HG02678 (cell line): ENCODE results near the gene RTEL1.
"Not testable (repeated sequence)": the region's sequence is repeated elsewhere in the genome, so short reads cannot be mapped to it uniquely, and the experiment has no call there.

Experiments
- ATAC-seq: cut with Tn5 transposase; IDR thresholded peaks from one replicate; pipeline ENCODE4 v1.9.1; 2021; ENCODE audit warnings: mild to moderate bottlenecking, moderate library complexity; ENCODE audit not compliant: unreplicated experiment

The RTEL1 gene

DNA sequence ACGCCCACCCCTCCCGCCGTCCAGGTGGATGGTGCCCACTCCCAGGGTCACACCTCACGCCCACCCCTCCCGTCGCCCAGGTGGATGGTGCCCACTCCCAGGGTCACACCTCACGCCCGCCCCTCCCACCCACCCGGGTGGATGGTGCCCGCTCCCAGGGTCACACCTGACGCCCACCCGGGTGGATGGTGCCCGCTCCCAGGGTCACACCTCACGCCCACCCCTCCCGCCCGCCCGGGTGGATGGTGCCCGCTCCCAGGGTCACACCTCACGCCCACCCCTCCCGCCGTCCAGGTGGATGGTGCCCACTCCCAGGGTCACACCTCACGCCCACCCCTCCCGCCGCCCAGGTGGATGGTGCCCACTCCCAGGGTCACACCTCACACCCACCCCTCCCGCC is 7.6 kb upstream of the RTEL1 start:
- ATAC-seq: not testable (repeated sequence)

DNA sequence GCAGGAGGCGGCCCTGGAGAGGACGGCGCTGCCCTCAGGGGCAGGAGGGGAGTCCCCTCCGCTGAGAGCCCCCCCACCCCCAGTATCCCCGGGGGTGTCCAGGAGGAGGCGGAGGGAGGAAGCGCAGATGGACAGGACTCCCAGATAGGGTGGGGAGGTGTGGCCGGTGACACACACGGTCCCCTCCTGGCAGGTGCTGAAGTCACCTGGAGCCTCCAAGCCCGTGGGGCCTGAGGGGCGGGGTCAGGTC is 6.2 kb upstream of the RTEL1 start:
- no peak for ATAC-seq

DNA sequence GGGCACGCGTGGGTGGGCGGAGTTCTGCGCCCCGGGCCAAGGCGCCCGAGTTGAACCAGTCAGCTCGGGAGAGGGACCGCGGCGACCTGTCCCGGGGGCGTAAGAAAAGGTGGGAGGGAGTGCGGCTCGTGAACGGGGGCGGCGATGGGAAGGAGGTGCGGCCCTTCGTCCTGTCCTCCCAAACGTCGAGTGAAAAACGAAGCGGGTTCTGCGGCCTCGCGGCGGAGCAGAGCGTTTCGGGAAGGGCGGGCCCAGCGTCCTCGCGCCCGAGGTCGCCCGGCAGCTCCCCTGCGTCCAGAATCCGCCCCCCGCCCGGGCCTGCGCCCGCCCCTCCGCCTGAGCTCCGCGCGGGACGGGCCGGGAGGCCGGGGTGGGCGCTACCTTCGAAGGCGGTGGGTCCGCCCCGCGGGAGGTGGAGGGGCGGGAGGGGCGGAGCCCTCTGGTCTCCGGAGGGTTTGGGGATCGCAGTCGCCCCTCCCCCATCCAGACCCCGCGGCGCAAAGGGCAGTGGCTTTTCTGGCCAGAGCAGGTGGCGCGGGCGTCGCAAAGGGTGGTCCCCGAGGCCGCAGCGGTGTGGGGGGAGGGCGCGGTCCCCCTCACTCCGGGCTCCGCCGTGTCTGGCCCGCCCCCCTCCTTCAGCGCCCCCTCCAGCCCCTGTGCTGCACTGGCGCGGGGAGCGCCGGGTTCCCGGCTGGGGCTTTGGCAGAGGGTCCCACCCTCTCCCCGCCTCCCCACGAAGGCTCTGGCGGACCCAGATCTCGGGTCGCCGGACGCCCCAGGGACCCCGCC is 5.7 kb upstream of the RTEL1 start:
- no peak for ATAC-seq

GRCh38 chr20:63653041-63653973 is 4.8 kb upstream of the RTEL1 start, which contains the start of gene STMN3:
TSS of gene STMN3 (minus strand) at chr20:63653424. CDS start at chr20:63653345, 79 bp downstream.
- ATAC-seq: no peak

- ATAC-seq: no peak
These were observed 4.0 kb upstream of the RTEL1 start for GRCh38 chr20:63653974-63654668.

DNA sequence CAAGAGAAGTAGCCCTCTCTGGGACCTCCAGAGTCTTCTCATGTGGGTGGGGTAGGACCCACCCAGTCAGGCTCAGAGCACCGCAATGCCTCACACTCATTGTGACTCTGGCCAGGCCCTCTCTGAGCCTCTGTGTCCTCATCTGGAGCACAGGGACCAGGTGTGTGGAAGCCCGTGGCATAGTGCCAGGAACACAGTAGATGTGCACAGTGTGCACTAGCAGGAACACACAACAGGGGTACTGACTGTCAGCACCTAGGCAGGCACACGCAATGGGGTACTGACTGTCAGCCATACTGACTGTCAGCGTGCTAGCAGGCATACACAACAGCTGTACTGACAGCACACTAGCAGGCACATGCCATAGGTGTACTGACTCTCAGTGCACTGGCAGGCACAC is 2.9 kb upstream of the RTEL1 start:
- ATAC-seq: no peak

GRCh38 chr20:63656451-63656850 is 1.7 kb upstream of the RTEL1 start:
- ATAC-seq: no peak

DNA sequence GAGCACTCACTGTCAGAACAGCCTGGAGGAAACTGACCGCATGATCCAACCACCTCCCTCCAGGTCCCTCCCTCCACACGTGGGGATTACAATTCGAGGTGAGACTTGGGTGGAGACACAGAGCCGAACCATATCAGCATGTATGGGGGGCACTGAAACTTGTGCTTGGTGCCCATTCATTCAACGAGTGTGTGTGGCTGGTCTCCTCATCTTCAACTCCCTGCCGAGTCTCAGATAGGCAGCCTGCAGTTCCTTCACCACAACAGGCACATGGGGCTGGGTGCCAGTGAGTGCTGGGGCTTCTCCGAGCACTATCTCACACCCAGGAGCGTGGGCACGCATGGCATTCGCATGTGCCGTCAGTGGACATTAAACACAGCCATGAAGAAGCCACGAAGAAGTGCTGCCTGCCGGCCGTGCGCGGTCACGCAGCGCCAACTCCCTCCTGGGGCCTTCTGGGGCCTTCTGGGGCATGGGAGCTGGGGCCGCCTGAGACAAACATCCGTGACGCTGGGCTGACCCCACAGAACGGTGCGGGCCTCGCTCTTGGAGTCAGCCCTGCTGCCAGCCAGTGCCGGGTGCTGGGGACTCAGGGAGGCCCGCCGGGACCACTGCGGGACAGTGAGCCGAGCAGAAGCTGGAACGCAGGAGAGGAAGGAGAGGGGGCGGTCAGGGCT is 714 bp upstream of the RTEL1 start:
- peak; percentile 1 for ATAC-seq

GRCh38 chr20:63658749-63659187 is 656 bp downstream of the RTEL1 start:
- peak; percentile 8 for ATAC-seq

GRCh38 chr20:63659370-63659769 is 1.3 kb downstream of the RTEL1 start:
- no peak for ATAC-seq

DNA sequence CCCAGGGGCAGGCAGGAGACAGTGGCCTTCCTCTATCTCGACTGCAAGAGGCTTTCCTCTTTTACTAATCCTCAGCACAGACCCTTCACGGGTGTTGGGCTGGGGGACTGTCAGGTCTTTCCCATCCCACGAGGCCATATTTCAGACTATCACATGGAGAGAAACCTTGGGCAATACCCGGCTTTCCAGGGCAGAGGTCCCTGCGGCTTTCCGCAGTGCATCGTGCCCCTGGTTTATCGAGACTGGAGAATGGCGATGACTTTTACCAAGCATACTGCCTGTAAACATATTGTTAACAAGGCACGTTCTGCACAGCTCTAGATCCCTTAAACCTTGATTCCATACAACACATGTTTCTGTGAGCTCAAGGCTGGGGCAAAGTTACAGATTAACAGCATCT is 2.1 kb downstream of the RTEL1 start:
- ATAC-seq: not testable (repeated sequence)

DNA sequence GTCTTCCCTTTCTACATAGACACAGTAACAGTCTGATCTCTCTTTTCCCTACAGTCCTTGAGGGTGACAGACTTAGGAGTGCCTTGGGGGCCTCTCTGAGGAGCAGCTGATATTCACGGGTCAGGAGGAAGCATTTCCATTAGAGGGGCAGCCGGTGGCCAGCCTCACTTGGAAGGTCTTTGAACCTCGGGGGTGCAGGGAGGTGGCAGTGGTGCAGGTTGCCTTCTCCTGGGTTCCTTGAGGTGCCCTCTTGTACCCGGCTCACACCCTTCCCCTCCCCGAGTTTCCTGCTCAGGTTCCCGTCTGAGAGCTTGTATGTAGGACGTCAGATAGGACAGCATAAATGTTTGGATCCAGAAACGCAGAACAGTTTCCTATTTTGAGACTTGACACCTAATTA is 2.5 kb downstream of the RTEL1 start:
- no peak for ATAC-seq

DNA sequence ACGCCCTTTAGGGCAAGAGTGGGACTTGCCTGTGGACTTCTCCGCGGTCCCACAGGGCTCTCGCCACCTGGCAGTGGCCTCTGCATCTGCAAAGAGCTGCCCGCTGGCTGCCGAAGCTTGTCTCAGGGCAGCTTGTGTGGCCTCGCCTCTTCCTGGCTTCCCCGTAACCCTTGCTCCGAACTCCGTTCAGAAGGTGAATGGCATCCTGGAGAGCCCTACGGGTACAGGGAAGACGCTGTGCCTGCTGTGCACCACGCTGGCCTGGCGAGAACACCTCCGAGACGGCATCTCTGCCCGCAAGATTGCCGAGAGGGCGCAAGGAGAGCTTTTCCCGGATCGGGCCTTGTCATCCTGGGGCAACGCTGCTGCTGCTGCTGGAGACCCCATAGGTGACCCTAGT is 3.0 kb downstream of the RTEL1 start:
- ATAC-seq: no peak

DNA sequence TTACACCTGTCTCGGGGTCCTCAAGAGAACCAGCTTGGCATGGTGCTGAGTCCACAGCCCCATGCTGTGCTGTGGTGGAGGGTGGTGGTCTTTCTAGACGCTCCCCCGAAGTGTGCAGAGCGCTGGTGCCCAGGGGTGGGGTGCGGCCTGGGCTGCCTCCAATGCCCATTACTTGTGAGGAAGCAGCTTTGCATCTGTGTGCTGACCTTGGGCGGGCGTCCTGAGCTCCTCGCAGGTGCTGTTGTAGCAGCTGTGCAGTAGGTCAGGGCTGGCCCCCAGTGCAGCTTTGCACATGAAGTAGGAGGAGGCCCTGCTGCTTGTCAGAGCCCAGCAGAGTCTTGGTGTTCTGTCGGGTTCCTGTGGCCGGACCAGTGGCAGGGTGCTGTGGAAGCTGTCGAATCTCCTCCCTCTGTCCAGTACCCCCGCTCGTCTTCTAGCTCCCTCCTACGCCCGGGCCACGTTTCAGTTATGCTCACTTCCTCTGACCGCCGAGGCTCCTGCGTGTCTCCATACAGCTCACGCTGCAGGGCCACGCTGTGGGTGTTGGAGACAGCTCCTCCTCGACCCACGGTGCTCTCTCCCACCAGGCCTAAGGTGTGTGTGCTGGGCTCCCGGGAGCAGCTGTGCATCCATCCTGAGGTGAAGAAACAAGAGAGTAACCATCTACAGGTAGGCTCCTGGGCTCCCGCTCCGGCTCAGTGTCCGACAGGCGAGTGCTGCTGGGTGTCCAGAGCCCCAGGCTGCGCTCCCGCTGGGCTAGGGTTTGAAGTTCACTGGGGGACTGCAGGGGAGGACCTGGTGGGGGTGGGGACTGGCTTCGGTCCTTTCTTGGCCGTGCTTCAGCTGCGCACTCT is 4.1 kb downstream of the RTEL1 start:
- ATAC-seq: no peak

DNA sequence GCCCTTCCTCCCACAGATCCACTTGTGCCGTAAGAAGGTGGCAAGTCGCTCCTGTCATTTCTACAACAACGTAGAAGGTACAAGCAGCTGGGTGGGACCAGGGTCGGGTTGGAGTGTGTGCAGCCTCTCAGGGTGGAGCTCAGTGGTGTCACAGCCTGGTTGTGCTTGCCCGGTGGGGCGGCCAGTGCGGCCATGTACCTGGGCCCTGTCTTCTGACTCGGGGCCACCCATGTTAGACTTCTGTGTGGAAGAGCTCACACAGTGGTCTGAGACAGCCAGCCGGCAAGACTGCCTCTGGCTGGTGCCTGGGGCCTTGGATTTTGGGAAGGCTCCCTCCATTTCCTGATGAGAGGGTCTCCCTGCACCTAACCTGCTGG is 4.7 kb downstream of the RTEL1 start:
- no peak for ATAC-seq

DNA sequence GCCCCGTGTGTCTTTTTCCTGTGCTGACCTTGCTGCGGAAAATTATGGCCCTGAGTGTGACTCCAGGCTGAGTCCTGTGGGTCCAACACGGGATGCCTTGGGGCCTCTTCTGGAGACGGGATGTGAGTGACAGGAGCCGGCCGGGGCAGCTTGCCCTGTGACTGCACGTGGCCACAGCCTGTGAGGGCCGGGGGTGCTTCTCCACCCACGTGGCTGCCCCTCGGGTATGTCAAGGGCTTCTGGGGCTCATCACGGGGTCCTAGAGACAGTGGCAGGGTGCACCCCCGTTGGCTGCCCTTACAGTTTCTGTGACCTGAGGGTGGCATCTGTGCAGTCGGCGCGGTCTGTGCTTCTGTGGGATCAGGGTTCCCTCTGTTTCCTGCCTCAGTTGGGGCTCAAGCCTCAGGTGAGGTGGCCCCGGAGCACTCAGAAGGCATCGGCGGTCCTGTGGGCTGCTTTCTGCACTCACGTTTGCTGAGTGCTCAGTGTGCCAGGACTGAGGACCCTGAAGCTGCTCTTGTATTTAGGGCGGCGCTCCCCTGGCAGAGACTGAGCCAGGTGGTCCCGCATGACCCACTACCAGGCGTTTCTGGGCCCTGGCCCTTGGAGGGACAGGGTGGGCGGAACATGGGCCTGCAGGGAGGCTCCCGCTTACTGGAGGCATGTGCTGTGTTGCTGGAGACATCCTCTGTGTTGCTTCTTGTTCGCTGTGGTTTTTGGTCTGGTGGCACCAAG is 5.4 kb downstream of the RTEL1 start:
- ATAC-seq: no peak

DNA sequence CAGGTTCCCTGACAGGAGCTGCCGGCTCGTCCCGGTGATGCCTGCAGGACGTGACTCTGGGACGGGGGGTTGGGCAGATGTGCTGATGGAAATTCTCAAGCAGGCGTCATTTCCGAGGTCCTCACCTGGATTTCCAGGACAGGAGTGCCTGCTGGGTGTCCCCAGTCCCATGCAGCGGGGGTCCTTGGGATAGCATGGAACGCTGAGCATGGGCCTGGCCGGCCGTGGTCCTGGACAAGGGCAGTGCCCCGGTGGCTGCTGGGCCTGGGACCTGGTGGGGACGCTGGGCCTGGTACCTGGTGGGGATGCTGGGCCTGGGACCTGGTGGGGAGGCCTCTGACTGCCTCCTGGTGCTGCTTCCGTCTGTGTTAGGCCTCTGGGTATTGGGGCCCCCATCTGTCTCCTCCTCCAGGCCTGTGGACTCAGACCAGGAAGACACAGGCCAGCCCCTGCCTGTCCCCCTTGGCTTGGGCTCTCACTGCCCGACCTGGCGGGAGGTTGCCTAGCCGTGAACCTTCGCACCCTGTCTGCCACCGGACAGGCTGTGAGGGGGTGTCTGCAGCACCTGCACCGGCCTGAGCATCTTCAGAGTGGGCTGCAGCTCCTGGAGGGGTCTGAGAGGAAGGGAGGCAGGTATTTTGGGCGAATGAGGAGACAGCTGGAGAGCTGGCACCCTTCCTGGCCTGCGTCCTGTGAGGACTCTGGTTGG is 6.2 kb downstream of the RTEL1 start:
- ATAC-seq: no peak

GRCh38 chr20:63664861-63665594 is 6.9 kb downstream of the RTEL1 start:
- no peak for ATAC-seq
